ENCODE data around the gene ZIC1. TPM values are rescaled to one million over a fixed set of nuclear protein-coding genes. Genes with fewer than 3 reads are reported as not detected.
A peak's percentile ranks its signal among the peaks of the same experiment; 100 is the strongest.

The ZIC1 gene
- total and polyA plus RNA-seq, 2 donors (not counting 1 experiment from before 2014, with no cell fraction given) = not detected

DNA sequence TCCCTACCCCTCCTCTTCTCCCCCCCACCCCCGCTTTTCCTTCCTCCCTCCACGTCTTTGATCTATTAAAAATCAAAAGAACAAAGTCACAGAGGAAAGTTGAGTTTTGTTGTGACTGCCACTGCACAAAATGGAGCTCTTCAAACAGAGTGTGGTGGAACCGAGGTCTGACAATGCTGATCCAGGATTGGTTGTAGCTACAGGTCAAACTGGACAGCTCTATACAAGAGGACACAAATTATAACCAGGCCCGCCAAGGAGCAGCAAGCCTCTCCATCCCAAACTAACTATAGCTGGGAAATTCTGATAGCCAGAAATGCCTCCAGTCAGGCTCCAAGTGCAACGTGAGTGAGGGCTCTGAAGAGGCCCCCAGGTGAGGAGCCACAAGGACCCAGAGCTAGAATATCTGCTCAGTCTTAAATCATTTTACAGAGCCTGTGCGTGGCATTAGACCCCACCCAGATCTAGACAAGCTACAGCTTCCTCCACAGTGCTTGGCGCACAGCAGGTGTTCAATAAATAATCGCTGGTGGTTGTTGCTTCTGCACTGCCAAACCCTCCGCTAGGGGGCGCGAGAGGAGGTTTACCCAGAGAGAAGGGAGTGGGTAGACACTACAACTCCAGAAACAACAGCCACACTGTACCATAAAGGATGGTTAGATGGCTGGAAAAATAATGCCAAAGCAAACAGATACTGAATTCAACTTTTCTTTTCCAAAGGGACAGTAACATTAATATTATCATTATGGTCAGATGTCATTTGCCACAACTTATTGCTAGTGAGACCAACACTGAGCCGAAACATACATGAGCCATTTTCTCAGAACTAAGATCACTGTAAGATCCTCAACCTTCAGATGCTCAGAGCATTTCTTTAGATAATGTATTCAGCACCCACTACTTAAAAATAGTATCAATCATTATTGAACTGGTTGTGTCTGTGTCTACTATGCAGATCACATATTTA, 47.4 kb upstream of the ZIC1 start:
- peaks cover 0 to 48% (median 27%) of the 10 kb centered on the region in 4 experiments for H3K27me3 ChIP-seq (replicated peaks in 1 of 4; ENCODE audit: control extremely low read depth in 1 of 4, control insufficient read depth in 3 of 4, insufficient read depth in 4 of 4, low read length in 3 of 4)
- H3K27ac ChIP-seq (ENCODE audit: low read length in 2 of 2) = no peak overlapping the region
- no peak overlapping the region for H3K4me2 ChIP-seq (replicated peaks; ENCODE audit: low read depth, low read length, poor library complexity, severe bottlenecking)
- H3K79me2 ChIP-seq (ENCODE audit: control insufficient read depth, insufficient read depth, low read length) = no peaks in the 10 kb centered on the region
- no peak for DNase-seq
- no peak overlapping the region for H3K4me3 ChIP-seq (ENCODE audit: control extremely low read depth in 1 of 5, extremely low read depth in 1 of 5, insufficient read depth in 1 of 5, low read depth in 2 of 5, low read length in 4 of 5)
- Mint-ChIP-seq H3K27ac (no peak overlapping the region), H3K9me3 (ENCODE audit: insufficient read depth) (no peaks in the 10 kb centered on the region), H3K27me3 (peaks cover 51% of the 10 kb centered on the region), H3K4me3 (no peak overlapping the region), H3K4me1 (no peaks in the 10 kb centered on the region)
- no peak for TF ChIP-seq EZH2 (IDR thresholded peaks at IDR 0.05; ENCODE audit: borderline replicate concordance, insufficient read depth, low read depth, low read length, poor library complexity, severe bottlenecking)
- TF ChIP-seq, protein P1, sequence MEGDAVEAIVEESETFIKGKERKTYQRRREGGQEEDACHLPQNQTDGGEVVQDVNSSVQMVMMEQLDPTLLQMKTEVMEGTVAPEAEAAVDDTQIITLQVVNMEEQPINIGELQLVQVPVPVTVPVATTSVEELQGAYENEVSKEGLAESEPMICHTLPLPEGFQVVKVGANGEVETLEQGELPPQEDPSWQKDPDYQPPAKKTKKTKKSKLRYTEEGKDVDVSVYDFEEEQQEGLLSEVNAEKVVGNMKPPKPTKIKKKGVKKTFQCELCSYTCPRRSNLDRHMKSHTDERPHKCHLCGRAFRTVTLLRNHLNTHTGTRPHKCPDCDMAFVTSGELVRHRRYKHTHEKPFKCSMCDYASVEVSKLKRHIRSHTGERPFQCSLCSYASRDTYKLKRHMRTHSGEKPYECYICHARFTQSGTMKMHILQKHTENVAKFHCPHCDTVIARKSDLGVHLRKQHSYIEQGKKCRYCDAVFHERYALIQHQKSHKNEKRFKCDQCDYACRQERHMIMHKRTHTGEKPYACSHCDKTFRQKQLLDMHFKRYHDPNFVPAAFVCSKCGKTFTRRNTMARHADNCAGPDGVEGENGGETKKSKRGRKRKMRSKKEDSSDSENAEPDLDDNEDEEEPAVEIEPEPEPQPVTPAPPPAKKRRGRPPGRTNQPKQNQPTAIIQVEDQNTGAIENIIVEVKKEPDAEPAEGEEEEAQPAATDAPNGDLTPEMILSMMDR (IDR thresholded peaks at IDR 0.05) = peak; percentile 21
- H3K36me3 ChIP-seq (replicated peaks in 1 of 2; ENCODE audit: control extremely low read depth in 1 of 2, control insufficient read depth in 1 of 2, extremely low read depth in 1 of 2, insufficient read depth in 2 of 2, low read length in 1 of 2) = no peaks in the 10 kb centered on the region
- no peaks in the 10 kb centered on the region for H3K4me1 ChIP-seq (ENCODE audit: control insufficient read depth in 2 of 2, insufficient read depth in 2 of 2, low read length in 2 of 2)
- 5% methylated on average over 2 of the region's 12 CpGs for WGBS (ENCODE audit: insufficient coverage)
- H4K20me1 ChIP-seq (ENCODE audit: control insufficient read depth, insufficient read depth, low read length, poor library complexity, severe bottlenecking) = no peaks in the 10 kb centered on the region
- ChIA-PET CTCF (no interaction called here), POLR2A (no interaction called here)
- H3K9me3 ChIP-seq (ENCODE audit: control extremely low read depth in 1 of 3, control insufficient read depth in 2 of 3, insufficient read depth in 1 of 3, low read length in 2 of 3) = peaks cover 0 to 21% (median 0%) of the 10 kb centered on the region in 3 donors
- no peak for ATAC-seq (ENCODE audit: low read depth)
- no peak overlapping the region for H2AFZ ChIP-seq (ENCODE audit: insufficient read depth, low read depth, low read length, poor library complexity, severe bottlenecking)
- no peak overlapping the region for H3K9ac ChIP-seq (ENCODE audit: low read length)
- intact Hi-C loops (cut with micrococcal nuclease) = no loop called here

DNA sequence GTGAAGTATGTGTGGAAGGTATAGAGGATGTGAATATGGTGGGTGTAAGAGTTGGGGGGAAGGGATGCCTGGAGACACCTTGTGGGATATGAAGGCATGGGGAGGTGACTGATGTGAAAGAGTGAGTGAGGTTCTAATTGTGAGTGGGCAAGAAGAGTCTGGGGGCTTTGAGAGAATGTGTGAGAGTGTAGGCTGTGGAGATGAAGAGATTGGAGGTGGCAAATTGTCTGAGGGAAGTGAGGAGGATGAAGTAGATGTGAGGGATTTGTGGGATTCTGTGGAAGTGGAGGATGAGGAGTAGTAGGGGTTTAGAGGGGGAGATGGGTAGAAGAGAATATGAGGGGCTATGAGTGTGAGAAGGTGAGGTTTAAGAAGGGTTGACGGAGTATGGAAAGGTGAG, 44.4 kb upstream of the ZIC1 start:
- TF ChIP-seq, protein P1 (IDR thresholded peaks at IDR 0.05) = no peak
- TF ChIP-seq EZH2 (IDR thresholded peaks at IDR 0.05; ENCODE audit: borderline replicate concordance, insufficient read depth, low read depth, low read length, poor library complexity, severe bottlenecking) = no peak
- Histone ChIP-seq H3K4me3 (ENCODE audit: control extremely low read depth in 1 of 5, extremely low read depth in 1 of 5, insufficient read depth in 1 of 5, low read depth in 2 of 5, low read length in 4 of 5) (no peak overlapping the region), H3K27ac (ENCODE audit: low read length in 2 of 2) (no peak overlapping the region), H3K9ac (ENCODE audit: low read length) (no peak overlapping the region), H2AFZ (ENCODE audit: insufficient read depth, low read depth, low read length, poor library complexity, severe bottlenecking) (no peak overlapping the region), H4K20me1 (ENCODE audit: control insufficient read depth, insufficient read depth, low read length, poor library complexity, severe bottlenecking) (no peaks in the 10 kb centered on the region), H3K4me1 (ENCODE audit: control insufficient read depth in 2 of 2, insufficient read depth in 2 of 2, low read length in 2 of 2) (no peaks in the 10 kb centered on the region), H3K9me3 (ENCODE audit: control extremely low read depth in 1 of 3, control insufficient read depth in 2 of 3, insufficient read depth in 1 of 3, low read length in 2 of 3) (peaks cover 0 to 10% (median 0%) of the 10 kb centered on the region in 3 donors), H3K36me3 (replicated peaks in 1 of 2; ENCODE audit: control extremely low read depth in 1 of 2, control insufficient read depth in 1 of 2, extremely low read depth in 1 of 2, insufficient read depth in 2 of 2, low read length in 1 of 2) (no peaks in the 10 kb centered on the region), H3K27me3 (replicated peaks in 1 of 4; ENCODE audit: control extremely low read depth in 1 of 4, control insufficient read depth in 3 of 4, insufficient read depth in 4 of 4, low read length in 3 of 4) (peaks cover 0 to 33% (median 24%) of the 10 kb centered on the region in 4 experiments), H3K79me2 (ENCODE audit: control insufficient read depth, insufficient read depth, low read length) (no peaks in the 10 kb centered on the region), H3K4me2 (replicated peaks; ENCODE audit: low read depth, low read length, poor library complexity, severe bottlenecking) (no peak overlapping the region)
- Mint-ChIP-seq H3K4me1 (no peaks in the 10 kb centered on the region), H3K4me3 (no peak overlapping the region), H3K27me3 (peaks cover 47% of the 10 kb centered on the region), H3K27ac (no peak overlapping the region), H3K9me3 (ENCODE audit: insufficient read depth) (no peaks in the 10 kb centered on the region)
- POLR2A ChIA-PET = no interaction called here
- WGBS (ENCODE audit: insufficient coverage) = 42% methylated on average over 1 of the region's 1 CpG
- DNase-seq (no peak), ATAC-seq (ENCODE audit: low read depth) (no peak)
- CTCF ChIA-PET = no interaction called here
- intact Hi-C loops (cut with micrococcal nuclease) = no loop called here

Data from B cell (primary cell).